Parathyroid adenoma (tissue), 2 donors: ENCODE data around the gene MAML2.

Source experiments
- H2AFZ ChIP-seq: fragments of 300-600 bp; sonication (generic); one replicate; pipeline ENCODE4 v1.7.0; 2017; ENCODE audit warnings: antibody characterized with exemption, mild to moderate bottlenecking
- H3K27ac ChIP-seq: fragments of 300-600 bp; sonication (generic); one replicate; pipeline ENCODE4 v1.7.0; 2017
- H3K27me3 ChIP-seq: fragments of 300-600 bp; sonication (generic); one replicate; pipeline ENCODE4 v1.7.0; 2017; ENCODE audit warnings: low read length; ENCODE audit not compliant: control insufficient read depth, insufficient read depth
- H3K36me3 ChIP-seq: fragments of 300-600 bp; sonication (generic); one replicate; pipeline ENCODE4 v1.7.0; 2017; ENCODE audit warnings: low read length; ENCODE audit not compliant: control insufficient read depth, insufficient read depth
- H3K4me1 ChIP-seq: fragments of 300-600 bp; sonication (generic); one replicate; pipeline ENCODE4 v1.7.0; 2017; ENCODE audit warnings: control low read depth
- H3K4me2 ChIP-seq: fragments of 300-600 bp; sonication (generic); one replicate; pipeline ENCODE4 v1.7.0; 2017; ENCODE audit warnings: low read length
- H3K4me3 ChIP-seq: fragments of 300-600 bp; sonication (generic); one replicate; pipeline ENCODE4 v1.7.0; 2017; ENCODE audit warnings: low read depth, low read length
- H3K79me2 ChIP-seq: fragments of 300-600 bp; sonication (generic); one replicate; pipeline ENCODE4 v1.7.0; 2017; ENCODE audit warnings: control low read depth
- H3K9ac ChIP-seq: fragments of 300-600 bp; sonication (generic); one replicate; pipeline ENCODE4 v1.7.0; 2017; ENCODE audit warnings: mild to moderate bottlenecking
- H3K9me3 ChIP-seq: fragments of 300-600 bp; sonication (generic); one replicate; pipeline ENCODE4 v1.7.0; 2017; ENCODE audit warnings: low read length; ENCODE audit not compliant: control insufficient read depth
- TF ChIP-seq, protein P1 (sequence below): fragments of 300-600 bp; sonication (generic); IDR thresholded peaks from one replicate; pipeline ENCODE4 v1.7.0; 2017; ENCODE audit warnings: antibody characterized with exemption, mild to moderate bottlenecking
- donor health status: primary hyperparathyroidism.

MAML2 gene

DNA sequence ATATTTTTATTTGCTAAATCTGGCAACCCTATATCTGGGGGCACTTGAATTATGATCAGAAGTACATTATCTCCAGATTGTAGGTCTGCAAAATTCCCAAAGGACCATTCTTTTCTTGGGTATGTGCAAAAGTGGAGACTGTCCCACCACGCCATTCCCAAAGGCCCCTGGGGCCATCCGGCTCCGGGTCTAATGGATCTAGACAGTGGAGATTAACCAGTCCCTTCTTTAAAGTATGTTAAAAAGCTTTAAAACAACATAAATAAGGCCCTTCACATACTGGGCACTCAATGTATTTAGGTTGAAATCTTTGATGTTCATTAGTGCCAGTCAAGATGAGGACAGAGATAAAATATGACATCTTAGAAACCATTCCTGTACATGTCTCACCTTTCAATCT is 124.1 kb downstream of the MAML2 start:
- H3K4me1 ChIP-seq = peaks cover 6% of the 10 kb centered on the region
- no peak overlapping the region for H3K4me3 ChIP-seq
- no peak overlapping the region for H3K9ac ChIP-seq
- no peak overlapping the region for H3K27ac ChIP-seq
- no peaks in the 10 kb centered on the region for H3K36me3 ChIP-seq
- H3K27me3 ChIP-seq = no peaks in the 10 kb centered on the region
- H3K9me3 ChIP-seq = no peaks in the 10 kb centered on the region
- H3K4me2 ChIP-seq = no peak overlapping the region
- no peaks in the 10 kb centered on the region for H3K79me2 ChIP-seq
- no peak overlapping the region for H2AFZ ChIP-seq
- TF ChIP-seq, protein P1, sequence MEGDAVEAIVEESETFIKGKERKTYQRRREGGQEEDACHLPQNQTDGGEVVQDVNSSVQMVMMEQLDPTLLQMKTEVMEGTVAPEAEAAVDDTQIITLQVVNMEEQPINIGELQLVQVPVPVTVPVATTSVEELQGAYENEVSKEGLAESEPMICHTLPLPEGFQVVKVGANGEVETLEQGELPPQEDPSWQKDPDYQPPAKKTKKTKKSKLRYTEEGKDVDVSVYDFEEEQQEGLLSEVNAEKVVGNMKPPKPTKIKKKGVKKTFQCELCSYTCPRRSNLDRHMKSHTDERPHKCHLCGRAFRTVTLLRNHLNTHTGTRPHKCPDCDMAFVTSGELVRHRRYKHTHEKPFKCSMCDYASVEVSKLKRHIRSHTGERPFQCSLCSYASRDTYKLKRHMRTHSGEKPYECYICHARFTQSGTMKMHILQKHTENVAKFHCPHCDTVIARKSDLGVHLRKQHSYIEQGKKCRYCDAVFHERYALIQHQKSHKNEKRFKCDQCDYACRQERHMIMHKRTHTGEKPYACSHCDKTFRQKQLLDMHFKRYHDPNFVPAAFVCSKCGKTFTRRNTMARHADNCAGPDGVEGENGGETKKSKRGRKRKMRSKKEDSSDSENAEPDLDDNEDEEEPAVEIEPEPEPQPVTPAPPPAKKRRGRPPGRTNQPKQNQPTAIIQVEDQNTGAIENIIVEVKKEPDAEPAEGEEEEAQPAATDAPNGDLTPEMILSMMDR = no peak

GRCh38 chr11:96218006-96218405 is 125.0 kb downstream of the MAML2 start:
- no peak overlapping the region for H3K9ac ChIP-seq
- H3K79me2 ChIP-seq = no peaks in the 10 kb centered on the region
- H3K4me2 ChIP-seq = no peak overlapping the region
- no peaks in the 10 kb centered on the region for H3K9me3 ChIP-seq
- no peaks in the 10 kb centered on the region for H3K27me3 ChIP-seq
- no peaks in the 10 kb centered on the region for H3K36me3 ChIP-seq
- H2AFZ ChIP-seq = no peak overlapping the region
- no peak overlapping the region for H3K4me3 ChIP-seq
- TF ChIP-seq, protein P1 = no peak
- H3K4me1 ChIP-seq = peaks cover 6% of the 10 kb centered on the region
- H3K27ac ChIP-seq = no peak overlapping the region

- Histone ChIP-seq H3K27me3 (no peaks in the 10 kb centered on the region), H3K4me2 (no peak overlapping the region), H3K4me1 (peaks cover 3% of the 10 kb centered on the region), H3K4me3 (no peak overlapping the region), H3K9ac (no peak overlapping the region), H3K36me3 (no peaks in the 10 kb centered on the region), H3K9me3 (no peaks in the 10 kb centered on the region), H2AFZ (no peak overlapping the region), H3K79me2 (no peaks in the 10 kb centered on the region), H3K27ac (no peak overlapping the region)
- TF ChIP-seq, protein P1 = no peak
Measured at GRCh38 chr11:96217206-96217605, 125.8 kb downstream of the MAML2 start.

GRCh38 chr11:96215826-96216225 is 127.2 kb downstream of the MAML2 start:
- Histone ChIP-seq H3K27me3 (no peaks in the 10 kb centered on the region), H3K9ac (no peak overlapping the region), H3K79me2 (no peaks in the 10 kb centered on the region), H3K4me2 (no peak overlapping the region), H2AFZ (no peak overlapping the region), H3K27ac (peak overlapping the region; percentile 30), H3K4me1 (peaks cover 3% of the 10 kb centered on the region), H3K4me3 (no peak overlapping the region), H3K9me3 (no peaks in the 10 kb centered on the region), H3K36me3 (no peaks in the 10 kb centered on the region)
- TF ChIP-seq, protein P1 = no peak

GRCh38 chr11:96215110-96215782 is 127.7 kb downstream of the MAML2 start:
- H3K27me3 ChIP-seq = no peaks in the 10 kb centered on the region
- peak overlapping the region; percentile 30 for H3K27ac ChIP-seq
- TF ChIP-seq, protein P1 = no peak
- no peak overlapping the region for H3K9ac ChIP-seq
- peaks cover 2% of the 10 kb centered on the region for H3K4me1 ChIP-seq
- no peaks in the 10 kb centered on the region for H3K36me3 ChIP-seq
- H3K4me2 ChIP-seq = no peak overlapping the region
- H3K4me3 ChIP-seq = no peak overlapping the region
- no peaks in the 10 kb centered on the region for H3K9me3 ChIP-seq
- H2AFZ ChIP-seq = peak overlapping the region; percentile 16
- no peaks in the 10 kb centered on the region for H3K79me2 ChIP-seq
